ENCODE results near the gene ZNF280B. TPM values are rescaled to one million over a fixed set of nuclear protein-coding genes. Genes with fewer than 3 reads are reported as not detected.

The ZNF280B gene
- total and polyA plus RNA-seq, 2 experiments from 2014 or later, result 5.5 to 6.7 TPM

DNA sequence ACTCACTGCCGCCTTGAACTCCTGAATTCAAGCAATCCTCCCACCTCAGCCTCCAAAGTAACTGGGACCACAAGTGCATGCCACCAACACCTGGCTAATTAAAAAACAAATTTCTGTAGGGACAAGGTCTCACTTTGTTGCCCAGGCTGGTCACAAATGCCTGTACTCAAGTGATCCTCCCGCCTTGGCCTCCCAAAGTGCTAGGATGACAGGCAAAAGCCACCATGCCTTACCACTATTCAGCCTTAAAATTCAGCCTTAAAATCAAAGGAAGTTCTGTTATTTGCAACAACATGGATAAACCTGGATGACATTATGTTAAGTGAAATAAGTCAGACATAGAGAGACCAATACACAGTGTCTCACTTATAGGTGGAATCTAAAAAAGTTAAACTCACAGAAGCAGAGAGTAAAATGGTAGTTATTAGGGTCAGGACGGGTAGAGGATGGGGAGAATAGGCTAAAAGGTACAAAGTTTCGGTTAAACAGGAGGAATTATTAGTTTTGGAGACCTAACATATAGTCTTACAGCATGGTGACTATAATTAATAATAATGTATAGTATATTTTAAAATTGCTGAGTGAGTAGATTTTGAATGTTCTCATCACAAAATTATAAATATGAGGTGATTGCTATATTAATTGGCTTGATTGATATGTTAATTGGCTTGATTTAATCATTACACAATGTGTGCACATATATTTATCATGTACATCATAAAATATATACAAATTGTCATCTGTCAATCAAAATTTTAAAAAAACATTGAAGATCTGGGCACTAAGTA lies 17.8 kb upstream of the ZNF280B start (continued):
- TF ChIP-seq, protein P1, sequence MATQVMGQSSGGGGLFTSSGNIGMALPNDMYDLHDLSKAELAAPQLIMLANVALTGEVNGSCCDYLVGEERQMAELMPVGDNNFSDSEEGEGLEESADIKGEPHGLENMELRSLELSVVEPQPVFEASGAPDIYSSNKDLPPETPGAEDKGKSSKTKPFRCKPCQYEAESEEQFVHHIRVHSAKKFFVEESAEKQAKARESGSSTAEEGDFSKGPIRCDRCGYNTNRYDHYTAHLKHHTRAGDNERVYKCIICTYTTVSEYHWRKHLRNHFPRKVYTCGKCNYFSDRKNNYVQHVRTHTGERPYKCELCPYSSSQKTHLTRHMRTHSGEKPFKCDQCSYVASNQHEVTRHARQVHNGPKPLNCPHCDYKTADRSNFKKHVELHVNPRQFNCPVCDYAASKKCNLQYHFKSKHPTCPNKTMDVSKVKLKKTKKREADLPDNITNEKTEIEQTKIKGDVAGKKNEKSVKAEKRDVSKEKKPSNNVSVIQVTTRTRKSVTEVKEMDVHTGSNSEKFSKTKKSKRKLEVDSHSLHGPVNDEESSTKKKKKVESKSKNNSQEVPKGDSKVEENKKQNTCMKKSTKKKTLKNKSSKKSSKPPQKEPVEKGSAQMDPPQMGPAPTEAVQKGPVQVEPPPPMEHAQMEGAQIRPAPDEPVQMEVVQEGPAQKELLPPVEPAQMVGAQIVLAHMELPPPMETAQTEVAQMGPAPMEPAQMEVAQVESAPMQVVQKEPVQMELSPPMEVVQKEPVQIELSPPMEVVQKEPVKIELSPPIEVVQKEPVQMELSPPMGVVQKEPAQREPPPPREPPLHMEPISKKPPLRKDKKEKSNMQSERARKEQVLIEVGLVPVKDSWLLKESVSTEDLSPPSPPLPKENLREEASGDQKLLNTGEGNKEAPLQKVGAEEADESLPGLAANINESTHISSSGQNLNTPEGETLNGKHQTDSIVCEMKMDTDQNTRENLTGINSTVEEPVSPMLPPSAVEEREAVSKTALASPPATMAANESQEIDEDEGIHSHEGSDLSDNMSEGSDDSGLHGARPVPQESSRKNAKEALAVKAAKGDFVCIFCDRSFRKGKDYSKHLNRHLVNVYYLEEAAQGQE (IDR thresholded peaks at IDR 0.05; ENCODE audit: unreplicated experiment), result no peak
- TF ChIP-seq JUNB (IDR thresholded peaks at IDR 0.05; ENCODE audit: unreplicated experiment) (no peak), ZNF331 (CRISPR knock-in tag; IDR thresholded peaks at IDR 0.05; ENCODE audit: low read depth) (no peak)
- TF ChIP-seq, protein P2, sequence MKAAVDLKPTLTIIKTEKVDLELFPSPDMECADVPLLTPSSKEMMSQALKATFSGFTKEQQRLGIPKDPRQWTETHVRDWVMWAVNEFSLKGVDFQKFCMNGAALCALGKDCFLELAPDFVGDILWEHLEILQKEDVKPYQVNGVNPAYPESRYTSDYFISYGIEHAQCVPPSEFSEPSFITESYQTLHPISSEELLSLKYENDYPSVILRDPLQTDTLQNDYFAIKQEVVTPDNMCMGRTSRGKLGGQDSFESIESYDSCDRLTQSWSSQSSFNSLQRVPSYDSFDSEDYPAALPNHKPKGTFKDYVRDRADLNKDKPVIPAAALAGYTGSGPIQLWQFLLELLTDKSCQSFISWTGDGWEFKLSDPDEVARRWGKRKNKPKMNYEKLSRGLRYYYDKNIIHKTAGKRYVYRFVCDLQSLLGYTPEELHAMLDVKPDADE (IDR thresholded peaks at IDR 0.05), result no peak
- TF ChIP-seq, protein P3, sequence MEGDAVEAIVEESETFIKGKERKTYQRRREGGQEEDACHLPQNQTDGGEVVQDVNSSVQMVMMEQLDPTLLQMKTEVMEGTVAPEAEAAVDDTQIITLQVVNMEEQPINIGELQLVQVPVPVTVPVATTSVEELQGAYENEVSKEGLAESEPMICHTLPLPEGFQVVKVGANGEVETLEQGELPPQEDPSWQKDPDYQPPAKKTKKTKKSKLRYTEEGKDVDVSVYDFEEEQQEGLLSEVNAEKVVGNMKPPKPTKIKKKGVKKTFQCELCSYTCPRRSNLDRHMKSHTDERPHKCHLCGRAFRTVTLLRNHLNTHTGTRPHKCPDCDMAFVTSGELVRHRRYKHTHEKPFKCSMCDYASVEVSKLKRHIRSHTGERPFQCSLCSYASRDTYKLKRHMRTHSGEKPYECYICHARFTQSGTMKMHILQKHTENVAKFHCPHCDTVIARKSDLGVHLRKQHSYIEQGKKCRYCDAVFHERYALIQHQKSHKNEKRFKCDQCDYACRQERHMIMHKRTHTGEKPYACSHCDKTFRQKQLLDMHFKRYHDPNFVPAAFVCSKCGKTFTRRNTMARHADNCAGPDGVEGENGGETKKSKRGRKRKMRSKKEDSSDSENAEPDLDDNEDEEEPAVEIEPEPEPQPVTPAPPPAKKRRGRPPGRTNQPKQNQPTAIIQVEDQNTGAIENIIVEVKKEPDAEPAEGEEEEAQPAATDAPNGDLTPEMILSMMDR (conservative IDR thresholded peaks at IDR 0.05; ENCODE audit: low read depth in 2 of 2), result no peak

DNA sequence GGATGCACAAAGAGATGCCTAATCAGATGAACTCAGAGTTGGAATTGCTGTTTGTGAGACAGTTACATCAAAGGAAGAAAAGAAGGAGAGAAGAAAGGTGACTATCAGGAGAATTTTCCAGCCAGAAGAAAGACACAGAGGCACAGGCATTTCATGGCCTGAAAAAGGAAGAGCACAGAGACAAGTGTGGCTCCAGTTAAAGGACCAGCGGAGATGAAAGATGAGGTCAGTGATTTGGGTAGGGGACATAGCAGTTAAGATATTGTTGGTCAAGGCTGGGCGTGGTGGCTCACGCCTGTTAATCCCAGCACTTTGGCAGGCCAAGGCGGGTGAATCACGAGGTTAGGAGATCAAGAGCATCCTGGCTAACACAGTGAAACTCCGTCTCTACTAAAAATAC lies 15.0 kb upstream of the ZNF280B start:
- peaks cover 72% of the 10 kb centered on the region for H3K27me3 Mint-ChIP-seq (ENCODE audit: insufficient read depth, low read depth, poor library complexity)
- Histone ChIP-seq H3K4me3 (no peak overlapping the region), H3K36me3 (ENCODE audit: insufficient read depth) (no peaks in the 10 kb centered on the region), H3K4me2 (no peak overlapping the region), H3K4me1 (ENCODE audit: insufficient read depth) (no peaks in the 10 kb centered on the region), H3K27me3 (ENCODE audit: insufficient read depth) (peaks cover 100% of the 10 kb centered on the region), H3K27ac (ENCODE audit: low read depth) (no peak overlapping the region), H3K79me2 (replicated peaks; ENCODE audit: insufficient read depth) (no peaks in the 10 kb centered on the region), H3K9me2 (ENCODE audit: insufficient read depth) (peaks cover 3% of the 10 kb centered on the region; the same call in 1 of the 2 replicates), H2AFZ (no peak overlapping the region), H3F3A (replicated peaks; ENCODE audit: low read depth) (no peaks in the 10 kb centered on the region), H4K20me1 (replicated peaks; ENCODE audit: insufficient read depth) (no peaks in the 10 kb centered on the region)
- ATAC-seq (no peak), DNase-seq (ENCODE audit: low spot score) (no peak)
- H3K4me3 Mint-ChIP-seq, result no peak overlapping the region
- no peak overlapping the region for H3K27ac Mint-ChIP-seq
- no peaks in the 10 kb centered on the region for H3K36me3 Mint-ChIP-seq (ENCODE audit: low read depth)
- H3K4me1 Mint-ChIP-seq, result peaks cover 5% of the 10 kb centered on the region; the same call in 2 of the 3 replicates
- H3K9me3 Mint-ChIP-seq, result peaks cover 5% of the 10 kb centered on the region; the same call in 1 of the 3 replicates
- TF ChIP-seq EZH2 (IDR thresholded peaks at IDR 0.05; ENCODE audit: low read depth, unreplicated experiment), result no peak
- TF ChIP-seq, protein P4, sequence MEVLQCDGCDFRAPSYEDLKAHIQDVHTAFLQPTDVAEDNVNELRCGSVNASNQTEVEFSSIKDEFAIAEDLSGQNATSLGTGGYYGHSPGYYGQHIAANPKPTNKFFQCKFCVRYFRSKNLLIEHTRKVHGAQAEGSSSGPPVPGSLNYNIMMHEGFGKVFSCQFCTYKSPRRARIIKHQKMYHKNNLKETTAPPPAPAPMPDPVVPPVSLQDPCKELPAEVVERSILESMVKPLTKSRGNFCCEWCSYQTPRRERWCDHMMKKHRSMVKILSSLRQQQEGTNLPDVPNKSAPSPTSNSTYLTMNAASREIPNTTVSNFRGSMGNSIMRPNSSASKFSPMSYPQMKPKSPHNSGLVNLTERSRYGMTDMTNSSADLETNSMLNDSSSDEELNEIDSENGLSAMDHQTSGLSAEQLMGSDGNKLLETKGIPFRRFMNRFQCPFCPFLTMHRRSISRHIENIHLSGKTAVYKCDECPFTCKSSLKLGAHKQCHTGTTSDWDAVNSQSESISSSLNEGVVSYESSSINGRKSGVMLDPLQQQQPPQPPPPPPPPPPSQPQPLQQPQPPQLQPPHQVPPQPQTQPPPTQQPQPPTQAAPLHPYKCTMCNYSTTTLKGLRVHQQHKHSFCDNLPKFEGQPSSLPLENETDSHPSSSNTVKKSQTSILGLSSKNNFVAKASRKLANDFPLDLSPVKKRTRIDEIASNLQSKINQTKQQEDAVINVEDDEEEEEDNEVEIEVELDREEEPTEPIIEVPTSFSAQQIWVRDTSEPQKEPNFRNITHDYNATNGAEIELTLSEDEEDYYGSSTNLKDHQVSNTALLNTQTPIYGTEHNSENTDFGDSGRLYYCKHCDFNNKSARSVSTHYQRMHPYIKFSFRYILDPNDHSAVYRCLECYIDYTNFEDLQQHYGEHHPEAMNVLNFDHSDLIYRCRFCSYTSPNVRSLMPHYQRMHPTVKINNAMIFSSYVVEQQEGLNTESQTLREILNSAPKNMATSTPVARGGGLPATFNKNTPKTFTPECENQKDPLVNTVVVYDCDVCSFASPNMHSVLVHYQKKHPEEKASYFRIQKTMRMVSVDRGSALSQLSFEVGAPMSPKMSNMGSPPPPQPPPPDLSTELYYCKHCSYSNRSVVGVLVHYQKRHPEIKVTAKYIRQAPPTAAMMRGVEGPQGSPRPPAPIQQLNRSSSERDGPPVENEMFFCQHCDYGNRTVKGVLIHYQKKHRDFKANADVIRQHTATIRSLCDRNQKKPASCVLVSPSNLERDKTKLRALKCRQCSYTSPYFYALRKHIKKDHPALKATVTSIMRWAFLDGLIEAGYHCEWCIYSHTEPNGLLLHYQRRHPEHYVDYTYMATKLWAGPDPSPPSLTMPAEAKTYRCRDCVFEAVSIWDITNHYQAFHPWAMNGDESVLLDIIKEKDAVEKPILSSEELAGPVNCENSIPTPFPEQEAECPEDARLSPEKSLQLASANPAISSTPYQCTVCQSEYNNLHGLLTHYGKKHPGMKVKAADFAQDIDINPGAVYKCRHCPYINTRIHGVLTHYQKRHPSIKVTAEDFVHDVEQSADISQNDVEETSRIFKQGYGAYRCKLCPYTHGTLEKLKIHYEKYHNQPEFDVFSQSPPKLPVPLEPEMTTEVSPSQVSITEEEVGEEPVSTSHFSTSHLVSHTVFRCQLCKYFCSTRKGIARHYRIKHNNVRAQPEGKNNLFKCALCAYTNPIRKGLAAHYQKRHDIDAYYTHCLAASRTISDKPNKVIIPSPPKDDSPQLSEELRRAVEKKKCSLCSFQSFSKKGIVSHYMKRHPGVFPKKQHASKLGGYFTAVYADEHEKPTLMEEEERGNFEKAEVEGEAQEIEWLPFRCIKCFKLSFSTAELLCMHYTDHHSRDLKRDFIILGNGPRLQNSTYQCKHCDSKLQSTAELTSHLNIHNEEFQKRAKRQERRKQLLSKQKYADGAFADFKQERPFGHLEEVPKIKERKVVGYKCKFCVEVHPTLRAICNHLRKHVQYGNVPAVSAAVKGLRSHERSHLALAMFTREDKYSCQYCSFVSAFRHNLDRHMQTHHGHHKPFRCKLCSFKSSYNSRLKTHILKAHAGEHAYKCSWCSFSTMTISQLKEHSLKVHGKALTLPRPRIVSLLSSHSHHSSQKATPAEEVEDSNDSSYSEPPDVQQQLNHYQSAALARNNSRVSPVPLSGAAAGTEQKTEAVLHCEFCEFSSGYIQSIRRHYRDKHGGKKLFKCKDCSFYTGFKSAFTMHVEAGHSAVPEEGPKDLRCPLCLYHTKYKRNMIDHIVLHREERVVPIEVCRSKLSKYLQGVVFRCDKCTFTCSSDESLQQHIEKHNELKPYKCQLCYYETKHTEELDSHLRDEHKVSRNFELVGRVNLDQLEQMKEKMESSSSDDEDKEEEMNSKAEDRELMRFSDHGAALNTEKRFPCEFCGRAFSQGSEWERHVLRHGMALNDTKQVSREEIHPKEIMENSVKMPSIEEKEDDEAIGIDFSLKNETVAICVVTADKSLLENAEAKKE (CRISPR knock-in tag; IDR thresholded peaks at IDR 0.05), result no peak
- TF ChIP-seq JUNB (IDR thresholded peaks at IDR 0.05; ENCODE audit: unreplicated experiment), result no peak

Data from GM23338 (cell line).